Measurements from ENCODE around the gene CD63.

Gene CD63

GRCh38 chr12:55736780-55737580, 8.2 kb upstream of the CD63 start (continued):
- TF ChIP-seq ZNF777 (tag by site-specific recombination; IDR thresholded peaks at IDR 0.05; ENCODE audit: borderline replicate concordance) (no peak), ZFP69B (tag by site-specific recombination; IDR thresholded peaks at IDR 0.05) (peak; percentile 90), REPIN1 (tag by site-specific recombination; IDR thresholded peaks at IDR 0.05; ENCODE audit: low read depth) (peak; percentile 27; the same call in 1 of the 2 replicates), ZNF416 (tag by site-specific recombination; IDR thresholded peaks at IDR 0.05) (no peak), ZNF112 (tag by site-specific recombination; IDR thresholded peaks at IDR 0.05) (no peak), ZNF2 (tag by site-specific recombination; IDR thresholded peaks at IDR 0.05) (peak; percentile 77), ZNF654 (tag by site-specific recombination; IDR thresholded peaks at IDR 0.05; ENCODE audit: low read depth) (peak; percentile 73)

GRCh38 chr12:55736076-55736475, 7.3 kb upstream of the CD63 start:
- H3K4me1 ChIP-seq (ENCODE audit: control insufficient read depth, insufficient read depth, low read length) = peaks cover 8% of the 10 kb centered on the region; the same call in 1 of the 2 replicates
- H3K4me3 ChIP-seq (ENCODE audit: low read depth, low read length) = no peak overlapping the region
- no peaks in the 10 kb centered on the region for H3K9me3 ChIP-seq (ENCODE audit: control insufficient read depth, insufficient read depth, low read depth, low read length)
- no peaks in the 10 kb centered on the region for H3K36me3 ChIP-seq (ENCODE audit: control insufficient read depth in 2 of 2, insufficient read depth in 1 of 2, low read length in 2 of 2)
- POLR2A ChIA-PET = interaction anchor here (1.0 to 1.1 kb wide), 2 partner anchors 11 to 93 kb away, joined by 3 read pairs; partner anchors contain the start of gene DNAJC14
- CTCF ChIA-PET = interaction anchor here (0.6 to 6.8 kb wide), 8 partner anchors 9 to 190 kb away, joined by 3 to 127 read pairs (median 13); partner anchors contain the start of genes ORMDL2, RDH5 and SARNP
- H3K27ac ChIP-seq (ENCODE audit: extremely low read depth, low read depth, low read length) = no peak overlapping the region
- TF ChIP-seq ZEB2 (tag by site-specific recombination; IDR thresholded peaks at IDR 0.05) (no peak), ZSCAN16 (tag by site-specific recombination; IDR thresholded peaks at IDR 0.05) (no peak), ZFP3 (tag by site-specific recombination; IDR thresholded peaks at IDR 0.05; ENCODE audit: low read depth) (no peak), ZNF184 (tag by site-specific recombination; IDR thresholded peaks at IDR 0.05) (no peak), ZSCAN23 (tag by site-specific recombination; IDR thresholded peaks at IDR 0.05) (no peak), ZNF350 (tag by site-specific recombination; IDR thresholded peaks at IDR 0.05) (no peak), ZNF211 (tag by site-specific recombination; IDR thresholded peaks at IDR 0.05; ENCODE audit: low read depth) (no peak), ZNF202 (tag by site-specific recombination; IDR thresholded peaks at IDR 0.05; ENCODE audit: borderline replicate concordance) (no peak), ZFP37 (tag by site-specific recombination; IDR thresholded peaks at IDR 0.05) (no peak), ZNF223 (tag by site-specific recombination; IDR thresholded peaks at IDR 0.05) (no peak), ZNF426 (tag by site-specific recombination; IDR thresholded peaks at IDR 0.05) (no peak), ZNF416 (tag by site-specific recombination; IDR thresholded peaks at IDR 0.05) (no peak), ZNF2 (tag by site-specific recombination; IDR thresholded peaks at IDR 0.05) (no peak), KLF10 (tag by site-specific recombination; IDR thresholded peaks at IDR 0.05) (no peak), ZNF362 (tag by site-specific recombination; IDR thresholded peaks at IDR 0.05) (no peak)

- Histone ChIP-seq H3K9me3 (ENCODE audit: control insufficient read depth, insufficient read depth, low read depth, low read length) (no peaks in the 10 kb centered on the region), H3K36me3 (ENCODE audit: control insufficient read depth in 2 of 2, insufficient read depth in 1 of 2, low read length in 2 of 2) (no peaks in the 10 kb centered on the region), H3K27ac (ENCODE audit: extremely low read depth, low read depth, low read length) (no peak overlapping the region), H3K4me3 (ENCODE audit: low read depth, low read length) (no peak overlapping the region), H3K4me1 (ENCODE audit: control insufficient read depth, insufficient read depth, low read length) (peaks cover 8% of the 10 kb centered on the region)
- TF ChIP-seq ZNF239 (tag by site-specific recombination; IDR thresholded peaks at IDR 0.05) = no peak
- TF ChIP-seq ZEB2 (tag by site-specific recombination; IDR thresholded peaks at IDR 0.05) = no peak
- TF ChIP-seq RBAK (tag by site-specific recombination; IDR thresholded peaks at IDR 0.05) = no peak
- no peak for TF ChIP-seq EGR2 (tag by site-specific recombination; IDR thresholded peaks at IDR 0.05; ENCODE audit: low read depth)
- TF ChIP-seq ZNF26 (tag by site-specific recombination; IDR thresholded peaks at IDR 0.05) = no peak
- TF ChIP-seq ZNF571 (tag by site-specific recombination; IDR thresholded peaks at IDR 0.05) = no peak
- ChIA-PET POLR2A (interaction anchor here (0.7 to 1.4 kb wide), 3 partner anchors 66 to 376 kb away, joined by 3 to 9 read pairs (median 6); no protein-coding TSS in a partner anchor), CTCF (interaction anchor here (0.6 to 6.8 kb wide), 7 partner anchors 12 to 541 kb away, joined by 3 to 127 read pairs (median 3); partner anchors contain the start of gene RDH5)
Measured at GRCh38 chr12:55734595-55734994, 5.8 kb upstream of the CD63 start.
